MG63 (cell line): ENCODE results near the gene SYT17. TPM values are rescaled to one million over a fixed set of nuclear protein-coding genes. Genes with fewer than 3 reads are reported as not detected.

ENCODE experiments used
- DNase-seq: peaks from one replicate; pipeline ENCODE4 v3.0.0-alpha.2; 2020
- H3K27me3 ChIP-seq: fragments of 250-450 bp; sonication (Bioruptor Pico); 2 replicates; pipeline ENCODE4 v1.5.1; 2020; ENCODE audit warnings: mild to moderate bottlenecking, moderate library complexity
- H3K36me3 ChIP-seq: fragments of 250-450 bp; sonication (Bioruptor Pico); 2 replicates; pipeline ENCODE4 v1.5.1; 2020; ENCODE audit warnings: mild to moderate bottlenecking, moderate library complexity
- H3K4me3 ChIP-seq: fragments of 250-450 bp; sonication (Bioruptor Pico); 2 replicates; pipeline ENCODE4 v1.5.1; 2020; ENCODE audit warnings: mild to moderate bottlenecking, moderate library complexity
- H3K9me3 ChIP-seq: fragments of 250-450 bp; sonication (Bioruptor Pico); 2 replicates; pipeline ENCODE4 v1.5.1; 2020; ENCODE audit warnings: mild to moderate bottlenecking, moderate library complexity
- total RNA-seq: library from RNA; depleted of rRNA; stranded (reverse); fragments of >200 nt; shearing (Covaris generic); gene quantifications from 2 replicates; pipeline ENCODE4 v1.2.3, GENCODE V29; 2014; ENCODE audit warnings: low replicate concordance

Gene SYT17
- total RNA-seq, 1 experiment from 2014 or later: not detected

DNA sequence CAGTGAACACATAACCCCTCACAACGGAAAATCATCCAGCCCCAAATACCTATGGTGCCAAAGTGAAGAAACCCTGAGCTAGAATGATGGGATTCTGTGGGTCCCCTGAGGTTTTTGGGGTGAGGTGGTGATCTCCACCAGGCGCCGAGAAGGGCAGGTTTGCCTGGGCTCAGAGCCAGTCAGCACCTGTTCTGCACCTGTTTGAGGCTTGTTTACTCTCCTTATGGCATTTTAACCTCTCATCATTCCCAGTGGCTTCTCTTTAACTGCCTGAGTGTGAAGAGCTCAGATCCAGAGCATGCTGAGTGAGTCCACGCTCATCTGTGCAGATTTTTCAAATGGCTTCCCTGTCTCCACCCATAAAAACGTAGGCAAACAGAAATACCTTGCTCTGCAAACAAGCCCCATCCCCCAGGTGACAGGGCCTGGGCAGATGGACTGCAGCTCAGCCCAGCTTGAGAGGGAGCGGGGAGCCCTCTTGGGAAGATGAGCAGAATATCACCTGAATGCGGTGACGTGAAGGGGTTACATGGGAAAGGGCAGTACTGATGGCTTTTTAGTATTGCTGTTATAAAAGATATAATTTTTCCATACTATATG, 77.4 kb downstream of the SYT17 start:
- no peak for DNase-seq
- H3K27me3 ChIP-seq: no peaks in the 10 kb centered on the region
- H3K9me3 ChIP-seq: no peaks in the 10 kb centered on the region
- H3K4me3 ChIP-seq: no peak overlapping the region
- H3K36me3 ChIP-seq: no peaks in the 10 kb centered on the region

DNA sequence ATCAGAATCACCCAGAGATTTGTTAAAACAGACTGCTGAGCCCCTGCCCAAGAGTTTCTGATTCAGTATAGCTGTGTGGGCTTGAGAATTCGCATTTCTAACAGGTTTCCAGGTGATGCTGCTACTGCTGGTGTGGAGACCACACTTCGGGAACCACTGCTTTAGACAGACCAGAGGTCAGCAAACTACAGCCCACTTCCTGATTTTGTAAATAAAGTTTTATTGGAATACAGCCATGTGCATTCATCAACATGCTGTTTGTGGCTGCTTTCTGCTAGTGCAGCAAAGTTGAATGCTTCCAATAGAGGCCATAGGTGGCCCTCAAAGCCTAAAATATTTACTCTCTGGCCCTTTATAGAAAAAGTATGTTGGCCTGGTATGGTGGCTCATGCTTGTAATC, 84.9 kb downstream of the SYT17 start:
- Histone ChIP-seq H3K27me3 (no peaks in the 10 kb centered on the region; the same call in none of the 2 replicates), H3K4me3 (no peak overlapping the region), H3K9me3 (no peaks in the 10 kb centered on the region), H3K36me3 (no peaks in the 10 kb centered on the region)
- no peak for DNase-seq

DNA sequence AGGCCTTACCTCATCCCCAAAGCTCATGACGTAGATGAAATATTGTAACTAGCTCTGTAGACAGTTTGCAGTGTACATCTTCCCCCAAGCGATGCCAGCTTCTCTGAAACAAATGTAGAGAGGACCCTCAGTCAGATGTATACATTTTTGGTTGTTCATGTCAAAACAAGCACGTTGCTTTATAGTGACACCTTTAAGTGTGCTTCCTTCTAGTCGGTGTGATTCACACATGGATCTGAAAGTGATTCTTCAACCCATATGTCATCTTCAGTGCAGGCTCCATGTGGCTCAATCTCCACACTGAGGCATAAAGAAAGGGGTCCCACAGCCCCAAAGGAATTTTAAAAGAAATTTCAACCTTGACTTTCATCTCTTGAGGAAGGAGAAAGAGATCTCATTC, 86.6 kb downstream of the SYT17 start:
- Histone ChIP-seq H3K4me3 (no peak overlapping the region), H3K36me3 (no peaks in the 10 kb centered on the region), H3K27me3 (peaks cover 15% of the 10 kb centered on the region), H3K9me3 (no peaks in the 10 kb centered on the region)
- no peak for DNase-seq

DNA sequence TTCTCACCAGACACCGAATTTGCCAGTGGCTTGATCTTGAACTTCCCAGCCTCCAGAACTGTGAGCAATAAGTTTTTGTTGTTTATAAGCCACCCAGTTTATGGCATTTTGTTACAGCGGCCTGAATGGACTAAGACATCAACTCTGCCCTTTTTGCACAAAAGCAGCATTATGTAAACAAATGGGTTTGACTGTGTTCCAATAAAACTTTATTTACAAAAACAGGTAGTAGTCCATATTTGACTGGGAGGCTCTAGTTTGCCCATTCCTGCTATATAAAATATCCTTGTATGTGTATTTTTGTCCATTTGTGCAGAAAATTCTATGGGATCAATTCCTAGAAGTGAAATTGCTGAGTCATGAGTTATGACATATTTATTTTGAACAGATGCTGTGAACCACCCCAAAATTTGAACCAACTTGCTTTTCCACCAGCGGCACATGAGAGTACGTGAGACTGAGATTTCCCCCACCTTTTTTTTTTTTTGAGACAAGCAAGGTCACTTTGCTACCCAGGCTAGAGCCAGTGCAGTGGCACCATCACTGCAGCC, 96.2 kb downstream of the SYT17 start:
- Histone ChIP-seq H3K4me3 (no peak overlapping the region), H3K9me3 (peaks cover 6% of the 10 kb centered on the region; the same call in 1 of the 2 replicates), H3K27me3 (peaks cover 24% of the 10 kb centered on the region), H3K36me3 (no peaks in the 10 kb centered on the region)
- no peak for DNase-seq

DNA sequence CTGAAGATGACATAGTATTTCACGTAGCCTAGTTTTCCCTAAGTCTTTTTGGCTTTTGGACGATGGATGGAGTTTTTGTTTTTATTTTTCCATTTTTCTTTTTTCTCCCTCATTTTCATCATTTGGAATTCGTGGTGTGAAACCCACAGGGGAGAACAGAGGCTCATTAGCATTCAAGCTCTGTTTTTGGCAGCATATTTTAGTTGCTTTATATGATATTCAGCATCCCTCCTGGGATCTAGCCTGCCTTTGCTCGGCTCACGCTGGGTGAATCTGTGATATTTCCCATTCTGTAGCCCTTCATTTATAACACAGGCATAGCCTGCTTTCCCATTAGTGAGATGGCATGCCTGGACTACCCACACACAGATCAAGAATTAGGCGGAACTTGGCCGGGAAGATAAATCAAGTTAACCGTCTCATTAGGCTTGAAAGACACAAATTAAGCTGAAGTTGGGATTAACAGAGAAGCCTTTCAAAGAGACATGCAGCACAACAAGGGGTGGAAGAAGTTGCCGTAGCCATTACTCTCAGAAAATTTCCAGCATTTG, 97.4 kb downstream of the SYT17 start:
- H3K27me3 ChIP-seq: peaks cover 16% of the 10 kb centered on the region
- DNase-seq: no peak
- H3K4me3 ChIP-seq: no peak overlapping the region
- H3K36me3 ChIP-seq: no peaks in the 10 kb centered on the region
- H3K9me3 ChIP-seq: peaks cover 6% of the 10 kb centered on the region; the same call in 1 of the 2 replicates

DNA sequence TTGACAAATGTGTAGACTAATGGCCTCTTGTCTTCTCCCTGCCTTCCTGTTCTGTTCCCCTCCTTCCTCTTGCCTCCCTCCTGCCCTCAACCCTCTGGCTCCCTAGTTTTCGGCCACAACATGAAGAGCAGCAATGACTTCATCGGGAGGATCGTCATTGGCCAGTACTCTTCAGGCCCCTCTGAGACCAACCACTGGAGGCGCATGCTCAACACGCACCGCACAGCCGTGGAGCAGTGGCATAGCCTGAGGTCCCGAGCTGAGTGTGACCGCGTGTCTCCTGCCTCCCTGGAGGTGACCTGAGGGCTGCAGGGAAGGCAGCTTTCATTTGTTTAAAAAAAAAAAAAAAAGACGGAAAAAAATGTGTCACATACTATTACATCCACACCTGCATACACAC, 98.7 kb downstream of the SYT17 start:
- Histone ChIP-seq H3K9me3 (peaks cover 6% of the 10 kb centered on the region; the same call in 1 of the 2 replicates), H3K27me3 (peaks cover 4% of the 10 kb centered on the region), H3K36me3 (no peaks in the 10 kb centered on the region), H3K4me3 (no peak overlapping the region)
- no peak for DNase-seq

DNA sequence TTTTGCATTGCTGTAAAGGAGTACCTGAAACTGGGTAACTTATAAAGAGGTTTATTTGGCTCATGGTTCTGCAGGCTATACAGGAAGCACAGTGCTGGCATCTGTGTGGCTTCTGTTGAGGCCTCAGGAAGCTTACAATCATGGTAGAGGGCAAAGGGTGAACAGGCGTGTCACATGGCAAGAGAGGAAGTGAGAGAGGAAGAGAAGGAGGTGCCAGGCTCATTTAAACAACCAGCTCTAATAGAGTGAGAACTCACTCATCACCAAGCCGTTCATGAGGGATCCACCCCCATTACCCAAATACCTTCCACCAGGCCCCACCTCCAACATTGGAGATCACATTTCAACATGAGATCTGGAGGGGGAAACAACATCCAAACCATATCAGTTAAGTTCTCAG, 101.1 kb downstream of the SYT17 start:
- no peak overlapping the region for H3K4me3 ChIP-seq
- H3K36me3 ChIP-seq: no peaks in the 10 kb centered on the region
- H3K9me3 ChIP-seq: peaks cover 1% of the 10 kb centered on the region; the same call in 1 of the 2 replicates
- H3K27me3 ChIP-seq: no peaks in the 10 kb centered on the region
- no peak for DNase-seq

DNA sequence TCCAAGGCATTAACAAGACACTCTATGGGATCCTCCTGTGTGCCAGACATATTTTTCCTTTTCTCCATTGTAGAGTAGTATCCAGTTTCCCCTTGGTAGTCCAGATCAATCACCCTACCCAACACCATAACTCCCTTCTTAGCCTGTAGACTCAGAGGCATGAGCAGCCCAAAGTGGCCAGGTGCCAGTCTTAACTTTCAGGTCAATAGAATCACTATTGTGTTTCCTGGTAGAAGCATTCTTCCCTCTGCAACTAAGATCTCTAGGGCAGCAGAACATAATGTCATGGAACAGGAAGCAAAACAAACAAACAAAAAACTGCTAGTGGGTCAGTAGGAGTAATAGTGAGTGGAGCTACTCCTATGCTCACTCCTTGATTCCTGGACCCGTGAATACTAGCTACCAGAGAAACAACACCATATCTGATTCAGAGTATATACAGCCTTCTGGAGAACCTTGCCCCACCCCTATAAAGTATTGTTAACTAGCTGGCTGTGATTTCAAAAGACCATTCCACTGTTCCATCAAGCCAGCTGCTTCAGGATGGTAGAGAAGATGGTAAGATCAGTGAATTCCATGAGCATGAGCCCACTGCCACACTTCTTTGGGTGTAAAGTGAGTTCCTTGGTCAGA, 106.2 kb downstream of the SYT17 start:
- Histone ChIP-seq H3K4me3 (no peak overlapping the region), H3K36me3 (no peaks in the 10 kb centered on the region), H3K9me3 (no peaks in the 10 kb centered on the region), H3K27me3 (no peaks in the 10 kb centered on the region)
- DNase-seq: no peak

DNA sequence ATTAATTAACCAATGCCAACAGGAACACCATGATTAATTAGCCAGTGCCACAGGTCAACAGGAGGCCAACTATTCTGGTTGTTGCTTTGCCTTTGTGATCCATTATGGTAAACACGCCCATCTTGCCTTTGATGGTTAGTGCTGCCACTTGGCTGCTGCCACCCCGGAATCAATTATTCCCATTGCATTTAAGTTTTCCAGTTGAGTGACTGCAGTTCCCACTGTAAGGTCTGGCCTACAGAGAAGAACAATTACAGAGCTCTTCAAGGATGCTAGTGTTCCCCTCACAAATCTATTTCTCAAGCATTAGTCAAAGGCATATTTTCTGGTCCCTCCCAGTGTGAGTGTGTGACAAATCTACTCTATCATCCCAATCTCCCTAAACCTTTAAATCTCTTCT, 110.4 kb downstream of the SYT17 start:
- DNase-seq: no peak
- no peaks in the 10 kb centered on the region for H3K9me3 ChIP-seq
- H3K4me3 ChIP-seq: no peak overlapping the region
- H3K27me3 ChIP-seq: no peaks in the 10 kb centered on the region
- H3K36me3 ChIP-seq: no peaks in the 10 kb centered on the region

DNA sequence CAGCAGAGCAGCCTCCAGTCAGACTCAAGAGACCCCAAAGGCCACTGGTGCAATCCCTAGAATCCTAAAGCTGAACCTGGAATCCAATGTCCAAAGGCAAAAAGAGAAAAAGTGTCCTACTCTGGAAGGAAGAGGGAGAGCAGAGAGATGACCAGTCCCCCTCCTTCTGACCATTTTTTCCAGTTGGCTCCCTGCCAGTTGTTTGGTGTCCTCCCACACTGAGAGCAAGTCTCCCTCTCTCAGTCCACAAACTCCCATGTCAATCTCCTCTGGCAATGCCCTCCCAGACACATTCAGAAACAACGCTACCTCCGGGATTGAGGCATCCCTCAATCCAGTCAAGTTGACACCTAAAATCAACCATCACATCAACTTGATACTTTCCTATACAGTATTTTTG, 113.2 kb downstream of the SYT17 start:
- Histone ChIP-seq H3K9me3 (no peaks in the 10 kb centered on the region), H3K36me3 (no peaks in the 10 kb centered on the region), H3K27me3 (no peaks in the 10 kb centered on the region), H3K4me3 (no peak overlapping the region)
- DNase-seq: no peak

DNA sequence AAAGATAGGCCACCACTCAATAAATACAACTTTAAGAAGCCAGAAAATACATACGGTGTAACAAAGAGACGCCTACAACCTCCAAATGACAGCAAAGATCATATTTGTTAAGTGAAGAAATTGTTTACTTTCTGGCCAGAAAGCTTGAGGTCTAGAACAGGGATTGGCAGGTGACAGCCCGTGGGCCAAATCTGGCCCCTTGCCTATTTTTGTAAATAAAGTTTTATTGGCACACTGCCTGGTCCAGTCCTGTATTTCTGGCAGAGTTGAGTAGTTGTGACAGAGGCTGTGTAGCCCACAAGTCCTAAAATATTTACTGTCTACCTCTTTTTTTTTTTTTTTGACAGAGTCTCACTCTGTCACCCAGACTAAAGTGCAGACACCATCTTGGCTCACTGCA, 114.1 kb downstream of the SYT17 start:
- no peak for DNase-seq
- Histone ChIP-seq H3K9me3 (no peaks in the 10 kb centered on the region), H3K36me3 (no peaks in the 10 kb centered on the region), H3K4me3 (no peak overlapping the region), H3K27me3 (no peaks in the 10 kb centered on the region)

DNA sequence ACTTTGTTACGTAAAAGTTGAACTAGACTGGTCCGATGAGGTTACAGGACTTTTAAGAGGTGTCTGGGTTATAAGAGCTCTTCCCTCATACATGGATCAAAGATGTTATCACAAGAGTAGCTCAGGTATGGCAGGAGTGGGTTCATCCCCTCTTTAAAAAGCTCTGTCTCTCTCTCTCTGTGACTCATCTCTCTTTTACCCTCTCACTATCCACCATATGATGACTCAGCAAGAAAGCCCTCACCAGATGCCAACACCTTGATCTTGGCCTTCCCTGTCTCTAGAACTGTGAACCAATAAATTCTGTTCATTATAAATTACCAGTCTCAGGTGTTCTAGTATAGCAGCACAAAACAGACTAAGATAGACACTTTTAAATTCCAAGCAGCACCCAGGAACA, 115.6 kb downstream of the SYT17 start:
- DNase-seq: no peak
- Histone ChIP-seq H3K36me3 (no peaks in the 10 kb centered on the region), H3K4me3 (no peak overlapping the region), H3K27me3 (no peaks in the 10 kb centered on the region), H3K9me3 (no peaks in the 10 kb centered on the region)

DNA sequence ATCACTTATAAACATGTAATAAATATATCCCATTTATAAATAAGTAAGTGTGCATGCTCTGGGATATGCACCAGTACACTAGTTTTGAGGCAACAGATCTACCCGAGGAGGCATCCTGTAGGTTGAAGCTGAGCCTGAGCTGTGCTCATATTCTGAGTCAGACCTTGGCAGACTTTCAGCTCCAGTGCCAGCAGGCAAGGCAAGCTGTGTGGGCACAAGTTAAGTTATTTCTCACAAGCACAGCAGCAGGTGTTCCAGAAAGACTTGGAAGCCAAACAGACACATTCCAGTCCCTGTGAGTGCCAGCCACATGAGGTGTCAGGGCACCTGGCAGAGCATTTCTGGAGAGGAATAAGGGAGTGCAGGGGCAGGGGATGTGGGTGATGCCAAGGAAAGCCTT, 116.2 kb downstream of the SYT17 start:
- no peak overlapping the region for H3K4me3 ChIP-seq
- no peaks in the 10 kb centered on the region for H3K27me3 ChIP-seq
- peak; percentile 97 for DNase-seq
- no peaks in the 10 kb centered on the region for H3K36me3 ChIP-seq
- no peaks in the 10 kb centered on the region for H3K9me3 ChIP-seq

DNA sequence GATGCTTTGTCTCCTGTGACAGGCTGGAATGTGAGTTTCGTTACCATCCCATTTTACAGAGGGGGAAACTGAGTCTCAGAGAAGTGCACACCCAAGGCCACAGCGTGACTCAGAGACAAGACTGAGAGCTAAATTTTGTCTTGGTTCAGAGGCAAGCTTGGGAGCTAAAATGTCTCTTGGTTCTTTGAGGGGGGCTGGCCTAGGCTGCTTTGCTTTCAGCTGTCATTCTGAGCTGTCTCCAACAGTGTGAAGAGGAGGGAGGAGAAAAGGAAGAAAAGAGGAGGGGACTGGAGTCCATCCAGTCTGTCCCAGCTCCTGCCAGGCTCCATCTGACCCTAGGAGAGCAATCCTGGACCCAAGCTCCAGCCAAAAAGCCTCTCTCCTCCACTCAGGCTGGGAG, 117.4 kb downstream of the SYT17 start, which contains the start of gene CLEC19A:
Gene CLEC19A (plus strand): TSS at position 301 of the 400 bp plus-strand sequence. CDS start 121 bp downstream, outside the sequence.
- DNase-seq: no peak
- no peaks in the 10 kb centered on the region for H3K9me3 ChIP-seq
- H3K27me3 ChIP-seq: no peaks in the 10 kb centered on the region
- no peaks in the 10 kb centered on the region for H3K36me3 ChIP-seq
- no peak within 1 kb of the TSS for H3K4me3 ChIP-seq

DNA sequence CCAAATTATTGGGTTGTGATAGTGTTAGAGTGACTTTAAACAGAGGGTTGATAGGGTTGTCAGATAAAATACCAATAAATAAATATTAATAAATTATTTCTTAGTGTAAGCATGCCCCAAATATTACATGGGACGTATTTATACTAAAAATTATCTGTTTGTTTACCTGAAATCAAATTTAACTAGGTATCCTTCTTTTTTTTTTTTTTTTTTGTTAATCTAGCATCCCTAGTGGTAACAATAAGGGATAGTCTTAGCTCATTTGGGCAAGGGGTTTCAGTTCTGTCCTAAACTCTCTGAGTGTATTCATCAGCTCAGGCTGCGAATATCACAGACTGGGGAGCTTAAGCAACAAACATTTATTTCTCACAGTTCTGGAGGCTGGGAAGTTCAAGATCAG, 118.8 kb downstream of the SYT17 start:
- Histone ChIP-seq H3K36me3 (no peaks in the 10 kb centered on the region), H3K27me3 (no peaks in the 10 kb centered on the region), H3K4me3 (no peak overlapping the region), H3K9me3 (no peaks in the 10 kb centered on the region)
- no peak for DNase-seq

DNA sequence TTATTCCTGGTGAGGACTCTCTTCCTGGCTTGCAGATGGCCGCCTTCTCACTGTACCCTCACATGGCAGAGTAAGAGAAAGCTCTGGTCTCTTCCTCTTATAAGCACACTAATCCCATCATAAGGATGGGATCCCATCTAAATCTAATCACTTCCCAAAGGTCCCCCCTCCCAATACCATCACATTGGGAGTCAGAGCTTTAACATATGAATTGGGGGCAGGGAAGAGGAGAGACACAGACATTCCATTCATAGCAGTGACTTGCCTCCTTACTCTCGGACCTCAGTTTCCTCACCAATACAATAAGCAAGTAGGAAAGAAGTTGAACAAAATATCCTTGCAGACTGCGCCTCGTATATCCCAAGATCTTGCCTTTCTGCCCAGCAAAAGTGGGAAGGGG, 119.2 kb downstream of the SYT17 start:
- Histone ChIP-seq H3K9me3 (no peaks in the 10 kb centered on the region), H3K27me3 (no peaks in the 10 kb centered on the region), H3K36me3 (no peaks in the 10 kb centered on the region), H3K4me3 (no peak overlapping the region)
- no peak for DNase-seq

DNA sequence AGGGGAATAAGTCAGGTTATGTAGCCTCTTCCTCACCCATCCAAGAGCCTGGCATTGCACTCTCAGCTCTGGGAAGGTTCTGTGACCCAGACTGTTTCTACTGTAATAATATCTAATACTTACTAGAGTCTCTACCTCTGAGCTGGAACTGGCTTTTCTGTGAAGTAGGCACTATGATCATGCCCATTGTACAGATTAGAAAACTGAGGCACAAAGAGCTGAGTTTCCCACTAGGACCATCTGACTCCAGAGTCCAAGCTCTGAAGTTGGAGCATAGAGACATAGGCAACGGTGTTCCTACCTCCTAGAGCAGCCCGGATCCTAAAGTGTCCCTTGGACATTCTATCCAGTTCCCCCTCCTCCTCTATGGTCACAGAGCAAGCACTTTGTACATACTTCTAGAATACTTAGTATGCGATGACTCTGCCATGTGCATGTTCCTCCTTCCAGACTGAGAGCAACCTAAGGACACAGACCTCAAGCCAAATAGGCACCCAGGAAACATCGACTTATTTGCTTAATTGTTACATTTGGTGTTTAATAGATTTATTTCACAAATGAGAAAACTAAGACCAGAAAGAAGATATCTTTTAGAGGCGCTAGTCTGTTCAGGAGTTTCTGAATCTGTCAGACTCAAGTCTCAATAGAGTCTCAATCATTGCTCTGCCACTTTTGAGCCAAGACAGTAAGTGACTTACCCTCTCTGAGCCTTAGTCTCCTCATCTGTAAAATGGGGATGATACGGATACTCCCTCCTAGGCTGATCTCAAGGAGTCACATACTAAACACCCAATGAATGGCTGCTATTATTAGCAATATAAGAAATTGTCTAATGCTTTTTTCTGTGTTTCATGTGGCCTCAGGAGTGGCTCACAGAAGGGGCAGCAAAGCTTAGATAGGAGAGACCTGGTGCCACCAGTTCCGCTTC, 121.1 kb downstream of the SYT17 start:
- Histone ChIP-seq H3K4me3 (no peak overlapping the region), H3K9me3 (no peaks in the 10 kb centered on the region), H3K27me3 (peaks cover under 1% of the 10 kb centered on the region; the same call in 1 of the 2 replicates), H3K36me3 (no peaks in the 10 kb centered on the region)
- no peak for DNase-seq
